Measurements from ENCODE around the gene SEPTIN2. TPM values are rescaled to one million over a fixed set of nuclear protein-coding genes. Genes with fewer than 3 reads are reported as not detected.

Gene SEPTIN2
- total and polyA plus RNA-seq, 2 donors (not counting 3 experiments of a cell fraction or from before 2014, with no cell fraction given): 427 to 512 TPM

- CTCF ChIA-PET: no interaction called here
- FAIRE-seq (no peak), DNase-seq (ENCODE audit: low read depth, low spot score) (no peak)
- Histone ChIP-seq H3K79me2 (ENCODE audit: control insufficient read depth, insufficient read depth, low read length) (peaks cover 99% of the 10 kb centered on the region), H3K4me2 (ENCODE audit: insufficient read depth, low read length) (no peak overlapping the region), H3K4me3 (replicated peaks in 1 of 3; ENCODE audit: insufficient read depth in 1 of 3, low read depth in 1 of 3, low read length in 3 of 3) (no peak overlapping the region), H3K27me3 (ENCODE audit: control insufficient read depth in 2 of 2, insufficient read depth in 2 of 2, low read length in 2 of 2) (no peaks in the 10 kb centered on the region), H3K9me1 (replicated peaks; ENCODE audit: control insufficient read depth, extremely low read depth, insufficient read depth, low read length) (no peaks in the 10 kb centered on the region), H3K36me3 (ENCODE audit: control insufficient read depth in 2 of 2, extremely low read depth in 1 of 2, insufficient read depth in 2 of 2, low read length in 2 of 2) (peaks cover 0 to 4% of the 10 kb centered on the region in 2 experiments), H3K4me1 (ENCODE audit: control insufficient read depth, extremely low read depth, insufficient read depth, low read length) (peaks cover 4% of the 10 kb centered on the region), H2AFZ (ENCODE audit: low read depth, low read length) (no peak overlapping the region), H3K9me3 (replicated peaks; ENCODE audit: control insufficient read depth, insufficient read depth, low read length) (no peaks in the 10 kb centered on the region), H3K27ac (ENCODE audit: insufficient read depth, low read depth, low read length) (no peak overlapping the region), H3K9ac (replicated peaks; ENCODE audit: extremely low read depth, insufficient read depth, low read length) (no peak overlapping the region), H4K20me1 (replicated peaks; ENCODE audit: control insufficient read depth, extremely low read depth, insufficient read depth, low read length) (peaks cover 2% of the 10 kb centered on the region)
- dilution Hi-C loops (cut with MboI; ENCODE audit: extremely low pct_ligation_motif_present, low sequenced_read_pairs) (no loop called here), intact Hi-C loops (cut with micrococcal nuclease) (loop anchor here (10.0 kb wide), 1 partner anchor 1934 kb away; no protein-coding TSS in a partner anchor)
- TF ChIP-seq CTCF (IDR thresholded peaks at IDR 0.05; ENCODE audit: extremely low read depth in 1 of 2, insufficient read depth in 1 of 2, low read depth in 1 of 2, low read length in 2 of 2) (no peak), JUN (IDR thresholded peaks at IDR 0.05; ENCODE audit: borderline replicate concordance, insufficient read depth, insufficient read length, low read depth) (no peak), GATA2 (IDR thresholded peaks at IDR 0.05; ENCODE audit: insufficient read depth, insufficient read length, low read depth, low read length) (no peak), EZH2 (IDR thresholded peaks at IDR 0.05; ENCODE audit: borderline replicate concordance, low read depth, low read length, severe bottlenecking) (no peak), POLR2AphosphoS5 (IDR thresholded peaks at IDR 0.05; ENCODE audit: insufficient read depth, low read depth, low read length) (no peak), POLR2A (IDR thresholded peaks at IDR 0.05; ENCODE audit: low read depth, low read length) (no peak), MAX (IDR thresholded peaks at IDR 0.05; ENCODE audit: insufficient read depth, insufficient read length) (no peak), MYC (IDR thresholded peaks at IDR 0.05; ENCODE audit: low read depth, low read length) (no peak), FOS (IDR thresholded peaks at IDR 0.05; ENCODE audit: borderline replicate concordance, insufficient read depth, low read length) (no peak)
- BruUV-seq (replicated peaks): no TSS peak
- POLR2A ChIA-PET: no interaction called here
Measured at GRCh38 chr2:241308832-241309500, 6.8 kb upstream of the SEPTIN2 start.
